GM03348 (cell line): ENCODE data around the gene PRKCB.
A peak's percentile ranks its signal among the peaks of the same experiment; 100 is the strongest.
"Not testable (repeated sequence)": the region's sequence is repeated elsewhere in the genome, so short reads cannot be mapped to it uniquely, and the experiment has no call there.

Source experiments
- DNase-seq: peaks from one replicate; pipeline ENCODE4 v3.0.0; 2012; ENCODE audit warnings: low spot score

Gene PRKCB

GRCh38 chr16:23902748-23903414 lies 67.1 kb downstream of the PRKCB start:
- DNase-seq, result no peak

- peak; percentile 82 for DNase-seq
These were observed 69.2 kb downstream of the PRKCB start for GRCh38 chr16:23905027-23905426.

- DNase-seq, result no peak
These were observed 71.7 kb downstream of the PRKCB start for GRCh38 chr16:23907457-23907902.

- no peak for DNase-seq
These were observed 72.1 kb downstream of the PRKCB start for GRCh38 chr16:23907903-23908302.

GRCh38 chr16:23908790-23909189 lies 73.0 kb downstream of the PRKCB start:
- no peak for DNase-seq

GRCh38 chr16:23909792-23910418 lies 74.1 kb downstream of the PRKCB start:
- DNase-seq, result no peak

- no peak for DNase-seq
These were observed 79.3 kb downstream of the PRKCB start for GRCh38 chr16:23914946-23915530.

- not testable (repeated sequence) for DNase-seq
These were observed 80.8 kb downstream of the PRKCB start for GRCh38 chr16:23916552-23916951.

GRCh38 chr16:23917621-23918020 lies 81.8 kb downstream of the PRKCB start:
- DNase-seq, result no peak

- DNase-seq, result no peak
These were observed 84.7 kb downstream of the PRKCB start for GRCh38 chr16:23920446-23920845.

GRCh38 chr16:23920899-23921298 lies 85.1 kb downstream of the PRKCB start:
- no peak for DNase-seq

- DNase-seq, result no peak
These were observed 86.6 kb downstream of the PRKCB start for GRCh38 chr16:23922406-23922805.

GRCh38 chr16:23924128-23924527 lies 88.3 kb downstream of the PRKCB start:
- no peak for DNase-seq

- DNase-seq, result no peak
These were observed 92.0 kb downstream of the PRKCB start for GRCh38 chr16:23927796-23928195.

- DNase-seq, result no peak
These were observed 93.5 kb downstream of the PRKCB start for GRCh38 chr16:23929237-23929636.

GRCh38 chr16:23929856-23930255 lies 94.1 kb downstream of the PRKCB start:
- DNase-seq, result no peak

- DNase-seq, result no peak
These were observed 95.0 kb downstream of the PRKCB start for GRCh38 chr16:23930791-23931190.

- DNase-seq, result no peak
These were observed 95.4 kb downstream of the PRKCB start for GRCh38 chr16:23931199-23931598.

GRCh38 chr16:23933650-23934049 lies 97.9 kb downstream of the PRKCB start:
- not testable (repeated sequence) for DNase-seq

GRCh38 chr16:23934610-23935236 lies 98.9 kb downstream of the PRKCB start:
- DNase-seq, result no peak

- DNase-seq, result no peak
These were observed 104.3 kb downstream of the PRKCB start for GRCh38 chr16:23940111-23940510.

- DNase-seq, result no peak
These were observed 105.2 kb downstream of the PRKCB start for GRCh38 chr16:23941025-23941424.

GRCh38 chr16:23941963-23942564 lies 106.3 kb downstream of the PRKCB start:
- DNase-seq, result no peak
